Subcutaneous adipose tissue (tissue), 4 donors: ENCODE results near the gene NTN1. TPM values are rescaled to one million over a fixed set of nuclear protein-coding genes. Genes with fewer than 3 reads are reported as not detected.

Source experiments
- total RNA-seq, 4 donors: library from RNA; depleted of rRNA; stranded (reverse); fragments of >200 nt; gene quantifications; one replicate each; pipeline ENCODE4 v1.1.0, GENCODE V29; 2016
- TF ChIP-seq, protein P1 (sequence below): fragments of 450-650 bp; IDR thresholded peaks from one replicate; pipeline ENCODE4 v1.5.1; 2016; ENCODE audit warnings: low read depth, mild to moderate bottlenecking, control low read depth, antibody characterized with exemption, moderate library complexity

NTN1 gene
- total RNA-seq, 4 donors from 2014 or later, result 0.85 to 7.9 (median 3.2) TPM

DNA sequence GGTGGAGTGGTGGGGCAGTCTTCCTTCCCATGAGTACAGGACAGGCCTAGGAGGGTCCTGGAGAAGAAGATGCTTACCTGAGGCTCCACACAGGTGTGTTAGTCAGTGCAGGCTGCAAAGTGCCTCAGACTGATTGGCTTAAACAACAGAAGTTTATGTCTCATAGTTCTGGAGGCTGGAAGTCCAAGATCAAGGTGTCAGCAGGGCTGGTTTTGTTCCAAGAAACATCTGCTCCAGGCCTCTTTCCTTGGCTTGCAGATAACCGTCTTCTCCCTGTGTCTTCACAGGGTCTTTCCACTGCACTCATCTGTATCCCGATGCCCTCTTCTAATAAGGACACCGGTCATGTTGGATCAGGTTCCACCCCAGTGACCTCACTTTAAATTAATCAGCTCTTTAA, 153.0 kb downstream of the NTN1 start:
- TF ChIP-seq, protein P1, sequence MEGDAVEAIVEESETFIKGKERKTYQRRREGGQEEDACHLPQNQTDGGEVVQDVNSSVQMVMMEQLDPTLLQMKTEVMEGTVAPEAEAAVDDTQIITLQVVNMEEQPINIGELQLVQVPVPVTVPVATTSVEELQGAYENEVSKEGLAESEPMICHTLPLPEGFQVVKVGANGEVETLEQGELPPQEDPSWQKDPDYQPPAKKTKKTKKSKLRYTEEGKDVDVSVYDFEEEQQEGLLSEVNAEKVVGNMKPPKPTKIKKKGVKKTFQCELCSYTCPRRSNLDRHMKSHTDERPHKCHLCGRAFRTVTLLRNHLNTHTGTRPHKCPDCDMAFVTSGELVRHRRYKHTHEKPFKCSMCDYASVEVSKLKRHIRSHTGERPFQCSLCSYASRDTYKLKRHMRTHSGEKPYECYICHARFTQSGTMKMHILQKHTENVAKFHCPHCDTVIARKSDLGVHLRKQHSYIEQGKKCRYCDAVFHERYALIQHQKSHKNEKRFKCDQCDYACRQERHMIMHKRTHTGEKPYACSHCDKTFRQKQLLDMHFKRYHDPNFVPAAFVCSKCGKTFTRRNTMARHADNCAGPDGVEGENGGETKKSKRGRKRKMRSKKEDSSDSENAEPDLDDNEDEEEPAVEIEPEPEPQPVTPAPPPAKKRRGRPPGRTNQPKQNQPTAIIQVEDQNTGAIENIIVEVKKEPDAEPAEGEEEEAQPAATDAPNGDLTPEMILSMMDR, result no peak

DNA sequence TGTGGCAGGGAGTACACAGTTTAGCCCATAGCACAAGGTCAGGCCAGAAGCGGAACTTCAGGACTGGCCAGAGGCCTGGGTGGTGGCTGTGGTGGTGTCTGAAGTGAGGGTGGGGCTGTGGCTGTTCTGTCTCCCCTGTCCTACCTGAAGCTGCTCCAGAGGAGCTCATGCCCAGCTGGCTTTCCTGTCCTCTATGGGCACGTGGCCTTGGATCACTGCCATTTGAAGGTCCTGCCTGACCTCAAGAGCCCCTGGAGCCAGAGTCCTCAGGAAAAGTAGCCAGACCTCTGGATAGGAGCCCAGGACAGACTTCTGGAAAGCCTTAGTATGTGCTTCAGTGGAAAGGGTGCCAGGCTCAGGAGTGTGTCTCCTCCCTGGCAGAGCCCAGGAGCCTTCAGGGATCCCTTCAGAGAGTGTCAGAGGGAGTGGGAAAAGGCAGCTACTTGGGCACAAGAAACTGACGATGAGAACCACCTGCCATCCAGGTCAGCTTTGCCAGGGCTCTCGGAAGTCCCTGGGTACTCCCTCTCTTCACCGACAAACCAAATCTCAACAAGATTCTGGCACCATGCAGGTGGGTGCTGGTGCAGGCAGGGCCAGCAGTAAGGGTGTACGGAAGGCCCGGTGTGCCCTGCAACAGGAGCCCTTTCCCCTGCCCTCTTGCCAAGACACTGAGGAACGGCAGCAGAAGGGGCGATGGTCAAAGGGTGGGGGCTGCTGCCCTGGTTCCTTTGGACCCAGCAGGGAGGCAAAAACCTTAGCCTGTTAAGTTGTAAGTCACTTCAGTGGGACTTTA, 153.7 kb downstream of the NTN1 start:
- TF ChIP-seq, protein P1, result no peak

DNA sequence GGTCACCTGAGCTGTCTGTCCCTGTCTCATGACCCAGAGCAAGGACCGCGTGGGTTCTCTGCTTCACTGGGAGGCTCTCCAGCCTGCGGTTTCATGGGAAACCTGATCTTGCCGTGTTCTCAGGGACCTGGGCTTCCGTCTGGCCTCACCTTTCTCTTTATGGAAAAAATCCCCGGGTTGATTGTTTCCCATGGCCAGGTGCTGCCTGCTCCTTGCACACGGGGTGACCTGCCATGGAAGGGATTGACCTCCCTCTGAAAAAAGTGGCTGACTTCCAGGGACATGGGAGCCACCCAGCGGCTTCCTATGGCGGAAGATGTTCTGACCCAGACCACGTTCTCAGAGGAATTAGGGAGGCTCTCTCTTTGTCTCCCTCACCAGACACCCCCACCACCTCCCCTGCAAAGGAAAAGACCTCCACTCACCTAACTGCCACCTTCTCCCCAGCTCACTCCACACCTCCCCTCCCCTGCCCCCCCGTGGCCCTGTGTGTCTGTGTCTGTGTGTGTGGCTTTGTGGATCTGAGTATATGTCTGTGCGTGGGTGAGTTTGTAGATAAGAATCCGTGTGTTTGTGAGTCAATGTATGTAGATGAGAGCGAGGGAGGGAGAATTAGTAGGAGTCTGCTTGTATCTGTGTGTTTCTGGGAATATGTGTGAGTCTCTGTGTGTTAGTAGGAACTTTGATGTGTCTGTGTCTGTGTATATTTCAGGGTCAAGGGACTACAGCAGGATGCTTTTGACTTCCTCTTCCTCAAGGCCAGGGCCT, 154.6 kb downstream of the NTN1 start:
- TF ChIP-seq, protein P1, result no peak

DNA sequence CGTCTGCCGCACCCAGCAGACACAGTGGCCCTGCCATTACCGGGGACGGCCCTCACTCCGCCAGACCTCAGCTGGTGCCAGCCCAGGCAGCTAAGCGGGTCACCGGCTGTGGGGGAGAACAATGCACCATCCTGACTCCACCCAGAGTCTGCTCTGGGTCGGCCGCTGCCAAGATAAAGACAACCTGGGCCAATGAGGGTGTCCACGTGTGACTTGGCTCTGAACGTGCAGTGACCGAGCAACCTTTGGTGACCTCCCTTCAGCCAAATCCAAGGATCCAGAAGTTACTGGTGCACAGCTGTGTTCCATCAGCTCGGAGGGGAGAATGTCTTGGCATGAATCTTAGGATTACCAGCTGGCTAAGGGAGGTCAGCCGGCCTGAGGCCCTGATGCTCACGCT, 155.9 kb downstream of the NTN1 start:
- TF ChIP-seq, protein P1, result no peak

DNA sequence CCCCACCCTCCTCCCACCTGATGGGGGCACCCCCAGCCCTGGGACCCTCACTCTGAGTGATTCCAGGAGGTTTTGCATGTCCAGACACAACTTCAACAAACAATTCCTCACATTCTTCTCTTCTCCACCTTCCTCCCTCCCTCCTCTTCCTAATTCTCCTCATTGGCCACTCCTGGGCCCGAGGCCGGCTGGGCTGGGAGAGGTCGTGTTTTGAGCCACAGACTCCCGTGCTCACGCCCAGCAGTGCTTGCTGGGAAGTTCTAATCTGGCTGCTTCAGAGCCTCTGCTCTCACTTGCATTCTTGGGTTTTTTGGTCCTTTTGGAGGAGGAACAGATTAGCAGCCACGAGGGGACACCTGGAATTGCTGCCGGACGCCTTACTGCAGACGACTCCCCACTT, 157.0 kb downstream of the NTN1 start:
- TF ChIP-seq, protein P1, result no peak

DNA sequence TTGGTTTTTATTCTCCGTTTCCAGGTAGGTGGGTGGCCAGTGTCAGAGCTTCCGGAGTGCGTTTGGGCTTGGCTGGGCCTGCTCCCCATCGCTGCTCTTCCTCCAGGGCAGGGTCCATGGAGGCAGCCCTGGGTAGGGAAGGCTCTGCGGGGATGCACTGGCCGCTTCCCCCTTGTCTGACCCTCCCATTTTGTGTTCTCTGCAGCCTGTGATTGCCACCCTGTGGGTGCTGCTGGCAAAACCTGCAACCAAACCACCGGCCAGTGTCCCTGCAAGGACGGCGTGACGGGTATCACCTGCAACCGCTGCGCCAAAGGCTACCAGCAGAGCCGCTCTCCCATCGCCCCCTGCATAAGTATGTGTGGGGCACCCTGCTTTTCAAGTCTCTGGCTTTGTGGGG, 158.3 kb downstream of the NTN1 start:
- TF ChIP-seq, protein P1, result no peak

DNA sequence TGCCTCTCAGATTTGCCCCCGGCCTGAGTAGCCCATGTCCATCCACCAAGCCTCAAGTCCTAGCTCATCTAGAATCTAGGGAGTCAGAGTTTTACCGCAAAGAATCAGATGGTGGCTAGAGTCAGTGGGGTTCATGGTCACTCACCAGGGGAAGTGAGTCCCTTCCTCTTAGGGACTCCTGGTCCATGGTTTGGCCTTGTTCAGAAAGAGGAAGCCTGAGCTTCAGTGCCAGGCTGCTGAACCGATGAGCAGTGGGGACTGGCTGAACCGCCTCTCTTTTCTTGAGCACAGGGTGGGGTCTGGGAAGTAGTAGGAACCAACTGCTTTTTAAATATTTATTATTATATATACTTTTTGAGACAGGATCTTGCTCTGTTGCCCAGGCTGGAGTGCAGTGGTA, 160.3 kb downstream of the NTN1 start:
- TF ChIP-seq, protein P1, result no peak
